ENCODE measurements around the gene IQUB.

Gene IQUB

GRCh38 chr7:123492485-123492884, 41.9 kb downstream of the IQUB start:
- Histone ChIP-seq H3K9me3 (ENCODE audit: control insufficient read depth, insufficient read depth, low read depth, low read length) (no peaks in the 10 kb centered on the region), H3K27ac (ENCODE audit: extremely low read depth, low read depth, low read length) (no peak overlapping the region), H3K4me3 (ENCODE audit: low read depth, low read length) (no peak overlapping the region), H3K4me1 (ENCODE audit: control insufficient read depth, insufficient read depth, low read length) (no peaks in the 10 kb centered on the region), H3K36me3 (ENCODE audit: control insufficient read depth in 2 of 2, insufficient read depth in 1 of 2, low read length in 2 of 2) (no peaks in the 10 kb centered on the region)
- TF ChIP-seq ZNF704 (tag by site-specific recombination; IDR thresholded peaks at IDR 0.05) (no peak), ZNF157 (tag by site-specific recombination; IDR thresholded peaks at IDR 0.05) (no peak), ZNF660 (tag by site-specific recombination; IDR thresholded peaks at IDR 0.05) (no peak), ZNF175 (tag by site-specific recombination; IDR thresholded peaks at IDR 0.05) (no peak), ZNF76 (tag by site-specific recombination; IDR thresholded peaks at IDR 0.05; ENCODE audit: borderline replicate concordance, low read depth) (no peak), ZNF639 (tag by site-specific recombination; IDR thresholded peaks at IDR 0.05) (no peak), ZNF510 (tag by site-specific recombination; IDR thresholded peaks at IDR 0.05; ENCODE audit: insufficient replicate concordance) (no peak), INSM2 (tag by site-specific recombination; IDR thresholded peaks at IDR 0.05) (no peak), ZNF645 (tag by site-specific recombination; IDR thresholded peaks at IDR 0.05) (no peak), HIC1 (tag by site-specific recombination; IDR thresholded peaks at IDR 0.05) (no peak), RBAK (tag by site-specific recombination; IDR thresholded peaks at IDR 0.05) (no peak), ZNF24 (tag by site-specific recombination; IDR thresholded peaks at IDR 0.05) (no peak), ZNF785 (tag by site-specific recombination; IDR thresholded peaks at IDR 0.05) (no peak), SCRT1 (tag by site-specific recombination; IDR thresholded peaks at IDR 0.05; ENCODE audit: borderline replicate concordance) (no peak), ZFP3 (tag by site-specific recombination; IDR thresholded peaks at IDR 0.05; ENCODE audit: low read depth) (no peak), ELK4 (IDR thresholded peaks at IDR 0.05; ENCODE audit: borderline replicate concordance, low read depth, low read length) (no peak), ZNF404 (tag by site-specific recombination; IDR thresholded peaks at IDR 0.05) (no peak), ZNF26 (tag by site-specific recombination; IDR thresholded peaks at IDR 0.05) (no peak), ZNF138 (tag by site-specific recombination; IDR thresholded peaks at IDR 0.05; ENCODE audit: borderline replicate concordance) (no peak), ZNF19 (tag by site-specific recombination; IDR thresholded peaks at IDR 0.05; ENCODE audit: low read depth) (no peak)
- POLR2A ChIA-PET: no interaction called here
- CTCF ChIA-PET: interaction anchor here (0.6 to 1.5 kb wide), 15 partner anchors 9 to 393 kb away, joined by 3 to 11 read pairs (median 3); no protein-coding TSS in a partner anchor

All from HEK293 (cell line).